ENCODE measurements around the gene GRIK3. TPM values are rescaled to one million over a fixed set of nuclear protein-coding genes. Genes with fewer than 3 reads are reported as not detected.
"Not testable (repeated sequence)": the region's sequence is repeated elsewhere in the genome, so short reads cannot be mapped to it uniquely, and the experiment has no call there.

GRIK3 gene
- total RNA-seq, 1 experiment from 2014 or later = not detected

GRCh38 chr1:36919491-36920145 lies 114.7 kb downstream of the GRIK3 start:
- H3K9me3 ChIP-seq (ENCODE audit: low read length) = no peaks in the 10 kb centered on the region
- H3K9me2 ChIP-seq (replicated peaks; ENCODE audit: insufficient read depth, low read length) = no peaks in the 10 kb centered on the region
- H3K27me3 ChIP-seq (ENCODE audit: low read length) = no peaks in the 10 kb centered on the region
- no peak for DNase-seq
- no peaks in the 10 kb centered on the region for H3K79me2 ChIP-seq (ENCODE audit: low read length)
- no peak overlapping the region for H3K9ac ChIP-seq (ENCODE audit: low read length)
- H2AFZ ChIP-seq (ENCODE audit: low read length) = no peak overlapping the region
- no peak overlapping the region for H3K4me3 ChIP-seq (ENCODE audit: low read length)
- H3K36me3 ChIP-seq (ENCODE audit: insufficient read depth, low read length) = no peaks in the 10 kb centered on the region
- H3K27ac ChIP-seq (ENCODE audit: low read length) = no peak overlapping the region
- H3K4me2 ChIP-seq (ENCODE audit: low read depth, low read length, poor library complexity, severe bottlenecking) = no peak overlapping the region
- H4K20me1 ChIP-seq (ENCODE audit: insufficient read depth, low read depth, low read length) = 0 out of 2 replicates have a peak, but pooled peaks cover 3% of the 10 kb centered on the region
- H3K4me1 ChIP-seq (ENCODE audit: low read length) = peaks cover 12% of the 10 kb centered on the region

- Histone ChIP-seq H3K4me1 (ENCODE audit: low read length) (peaks cover 12% of the 10 kb centered on the region), H3K9ac (ENCODE audit: low read length) (no peak overlapping the region), H3K27ac (ENCODE audit: low read length) (no peak overlapping the region), H3K36me3 (ENCODE audit: insufficient read depth, low read length) (no peaks in the 10 kb centered on the region), H3K4me2 (ENCODE audit: low read depth, low read length, poor library complexity, severe bottlenecking) (no peak overlapping the region), H3K4me3 (ENCODE audit: low read length) (no peak overlapping the region), H3K79me2 (ENCODE audit: low read length) (no peaks in the 10 kb centered on the region), H3K9me2 (replicated peaks; ENCODE audit: insufficient read depth, low read length) (no peaks in the 10 kb centered on the region), H4K20me1 (ENCODE audit: insufficient read depth, low read depth, low read length) (no peaks in the 10 kb centered on the region), H3K9me3 (ENCODE audit: low read length) (no peaks in the 10 kb centered on the region), H3K27me3 (ENCODE audit: low read length) (no peaks in the 10 kb centered on the region), H2AFZ (ENCODE audit: low read length) (no peak overlapping the region)
- DNase-seq = no peak
These were observed 115.7 kb downstream of the GRIK3 start for GRCh38 chr1:36918604-36919003.

DNA sequence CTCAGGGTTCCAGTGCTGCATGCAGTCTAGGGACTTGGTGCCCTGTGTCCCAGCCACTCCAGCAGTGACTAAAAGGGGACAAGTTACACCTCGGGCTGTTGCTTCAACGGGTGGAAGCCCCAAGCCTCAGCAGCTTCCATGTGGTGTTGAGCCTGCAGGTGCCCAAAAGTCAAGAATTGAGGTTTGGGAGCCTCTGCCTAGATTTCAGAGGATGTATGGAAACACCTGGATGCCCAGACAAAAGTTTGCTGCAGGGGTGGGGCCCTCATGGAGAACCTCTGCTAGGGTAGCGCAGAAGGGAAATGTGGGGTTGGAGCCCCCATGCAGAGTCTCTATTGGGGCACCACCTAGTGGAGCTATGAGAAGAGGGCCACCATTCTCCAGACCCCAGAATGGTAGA lies 117.8 kb downstream of the GRIK3 start:
- not testable (repeated sequence) for H3K36me3 ChIP-seq (ENCODE audit: insufficient read depth, low read length); H3K9me3 ChIP-seq (ENCODE audit: low read length); H3K27me3 ChIP-seq (ENCODE audit: low read length); H3K79me2 ChIP-seq (ENCODE audit: low read length); H3K4me2 ChIP-seq (ENCODE audit: low read depth, low read length, poor library complexity, severe bottlenecking); H4K20me1 ChIP-seq (ENCODE audit: insufficient read depth, low read depth, low read length); H3K27ac ChIP-seq (ENCODE audit: low read length); H3K4me3 ChIP-seq (ENCODE audit: low read length); DNase-seq; H3K9ac ChIP-seq (ENCODE audit: low read length); H2AFZ ChIP-seq (ENCODE audit: low read length); H3K9me2 ChIP-seq (replicated peaks; ENCODE audit: insufficient read depth, low read length)
- H3K4me1 ChIP-seq (ENCODE audit: low read length) = peaks cover 12% of the 10 kb centered on the region

DNA sequence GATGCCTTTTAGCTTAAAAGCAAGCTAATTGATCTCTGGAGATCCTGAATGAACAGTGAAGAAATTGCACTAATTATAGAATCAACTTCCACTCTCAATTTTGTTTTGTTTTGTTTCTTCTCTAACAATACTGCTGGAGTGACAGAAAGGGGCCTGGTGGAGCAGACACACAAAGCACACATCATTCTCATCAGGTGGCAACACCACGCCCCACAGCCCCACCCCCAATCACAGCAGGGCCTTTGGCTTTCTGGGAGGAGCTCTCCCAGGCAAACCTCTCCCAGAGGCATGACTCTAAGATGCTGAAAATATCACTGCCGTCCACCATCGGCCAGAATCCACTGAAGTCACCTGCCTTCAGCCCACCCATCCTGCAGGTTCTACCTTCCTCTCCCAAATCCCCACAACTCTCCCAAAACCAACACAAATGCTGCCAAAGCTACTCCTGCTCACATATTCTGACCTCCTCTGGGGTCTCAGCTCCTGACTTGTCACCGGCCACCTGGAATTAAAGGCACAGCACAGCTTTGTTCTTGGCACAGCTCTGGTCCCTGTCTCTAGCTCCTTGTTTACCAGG lies 120.7 kb downstream of the GRIK3 start:
- Histone ChIP-seq H3K36me3 (ENCODE audit: insufficient read depth, low read length) (no peaks in the 10 kb centered on the region), H2AFZ (ENCODE audit: low read length) (no peak overlapping the region), H3K4me3 (ENCODE audit: low read length) (no peak overlapping the region), H3K27me3 (ENCODE audit: low read length) (no peaks in the 10 kb centered on the region), H3K9ac (ENCODE audit: low read length) (no peak overlapping the region), H3K27ac (ENCODE audit: low read length) (no peak overlapping the region), H3K9me3 (ENCODE audit: low read length) (no peaks in the 10 kb centered on the region), H3K4me1 (ENCODE audit: low read length) (peaks cover 12% of the 10 kb centered on the region), H3K9me2 (replicated peaks; ENCODE audit: insufficient read depth, low read length) (no peaks in the 10 kb centered on the region), H3K79me2 (ENCODE audit: low read length) (no peaks in the 10 kb centered on the region), H4K20me1 (ENCODE audit: insufficient read depth, low read depth, low read length) (no peaks in the 10 kb centered on the region), H3K4me2 (ENCODE audit: low read depth, low read length, poor library complexity, severe bottlenecking) (no peak overlapping the region)
- DNase-seq = no peak

DNA sequence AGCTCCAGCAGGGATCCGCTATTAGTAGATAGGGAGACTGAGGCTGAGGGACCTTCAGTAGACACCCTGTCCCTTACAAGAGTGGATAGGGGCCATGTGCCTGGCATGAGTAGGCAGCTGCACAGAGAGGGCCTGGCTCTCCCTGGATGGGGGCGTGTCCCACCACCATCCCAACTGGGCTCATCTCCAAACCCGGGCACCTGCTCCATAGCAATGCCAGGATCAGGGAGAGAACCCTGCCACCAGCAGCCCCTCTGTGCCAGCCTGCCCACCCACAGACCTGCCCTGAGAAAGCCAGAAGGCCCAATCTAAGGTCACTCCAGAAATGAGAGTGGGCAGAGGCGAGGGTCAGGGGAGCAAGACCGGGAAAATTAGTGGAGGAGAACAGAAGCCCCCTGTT lies 121.3 kb downstream of the GRIK3 start:
- no peak for DNase-seq
- Histone ChIP-seq H3K9me3 (ENCODE audit: low read length) (no peaks in the 10 kb centered on the region), H2AFZ (ENCODE audit: low read length) (no peak overlapping the region), H3K9ac (ENCODE audit: low read length) (no peak overlapping the region), H3K4me1 (ENCODE audit: low read length) (peaks cover 6% of the 10 kb centered on the region), H3K9me2 (replicated peaks; ENCODE audit: insufficient read depth, low read length) (no peaks in the 10 kb centered on the region), H3K4me3 (ENCODE audit: low read length) (no peak overlapping the region), H3K4me2 (ENCODE audit: low read depth, low read length, poor library complexity, severe bottlenecking) (no peak overlapping the region), H3K36me3 (ENCODE audit: insufficient read depth, low read length) (no peaks in the 10 kb centered on the region), H3K79me2 (ENCODE audit: low read length) (no peaks in the 10 kb centered on the region), H3K27ac (ENCODE audit: low read length) (no peak overlapping the region), H3K27me3 (ENCODE audit: low read length) (no peaks in the 10 kb centered on the region), H4K20me1 (ENCODE audit: insufficient read depth, low read depth, low read length) (no peaks in the 10 kb centered on the region)

GRCh38 chr1:36912365-36912865 lies 121.9 kb downstream of the GRIK3 start:
- no peak overlapping the region for H2AFZ ChIP-seq (ENCODE audit: low read length)
- DNase-seq = no peak
- H3K79me2 ChIP-seq (ENCODE audit: low read length) = no peaks in the 10 kb centered on the region

DNA sequence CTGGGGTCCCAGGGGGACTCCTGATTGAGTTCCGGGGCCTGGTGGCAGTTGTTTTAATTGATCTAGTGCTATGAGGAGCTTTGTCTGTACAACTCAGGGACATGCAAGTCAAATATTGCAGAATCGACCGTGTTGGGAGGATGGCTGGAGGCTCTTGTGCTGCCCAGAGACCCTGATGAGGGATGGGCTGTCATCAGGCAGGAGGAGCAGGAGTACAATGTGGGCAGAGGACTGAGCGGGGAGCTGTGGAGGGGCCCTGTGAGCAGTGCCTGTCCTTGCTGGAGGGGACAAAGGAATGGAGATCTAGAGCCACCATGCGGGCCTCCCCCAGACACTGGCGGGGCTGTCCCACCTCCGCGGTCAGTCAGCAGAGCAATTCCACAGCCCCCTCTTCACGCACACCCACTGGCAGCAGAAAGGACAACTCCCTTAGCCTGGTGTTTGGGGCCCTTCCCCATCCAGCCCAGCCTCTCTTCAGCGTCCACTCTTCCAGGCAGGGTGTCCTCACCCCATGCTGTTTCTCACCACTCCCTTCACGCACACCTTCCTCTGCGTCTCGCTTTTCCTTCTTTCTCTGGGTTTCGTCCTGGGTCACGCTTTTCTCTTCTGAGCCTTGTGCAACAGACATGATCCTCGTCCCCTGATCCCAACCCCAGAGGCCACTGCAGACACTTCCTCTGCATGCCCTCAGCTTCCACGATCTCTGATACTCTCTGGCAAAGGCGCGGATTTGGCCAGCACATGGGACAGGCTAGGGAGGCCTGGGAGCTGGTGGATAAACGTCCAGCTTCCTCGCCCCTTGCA lies 122.6 kb downstream of the GRIK3 start:
- Histone ChIP-seq H3K9me2 (replicated peaks; ENCODE audit: insufficient read depth, low read length) (no peaks in the 10 kb centered on the region), H3K79me2 (ENCODE audit: low read length) (no peaks in the 10 kb centered on the region), H2AFZ (ENCODE audit: low read length) (no peak overlapping the region), H4K20me1 (ENCODE audit: insufficient read depth, low read depth, low read length) (no peaks in the 10 kb centered on the region), H3K4me2 (ENCODE audit: low read depth, low read length, poor library complexity, severe bottlenecking) (no peak overlapping the region), H3K4me1 (ENCODE audit: low read length) (no peaks in the 10 kb centered on the region), H3K9me3 (ENCODE audit: low read length) (no peaks in the 10 kb centered on the region), H3K9ac (ENCODE audit: low read length) (no peak overlapping the region), H3K36me3 (ENCODE audit: insufficient read depth, low read length) (no peaks in the 10 kb centered on the region), H3K27ac (ENCODE audit: low read length) (no peak overlapping the region), H3K27me3 (ENCODE audit: low read length) (no peaks in the 10 kb centered on the region), H3K4me3 (ENCODE audit: low read length) (no peak overlapping the region)
- no peak for DNase-seq

More at GRCh38 chr1:36912365-36912865, 121.9 kb downstream of the GRIK3 start:
- Histone ChIP-seq H3K27me3 (ENCODE audit: low read length) (no peaks in the 10 kb centered on the region), H3K27ac (ENCODE audit: low read length) (no peak overlapping the region), H3K4me1 (ENCODE audit: low read length) (peaks cover under 1% of the 10 kb centered on the region; the same call in 1 of the 2 replicates), H3K36me3 (ENCODE audit: insufficient read depth, low read length) (no peaks in the 10 kb centered on the region), H3K9ac (ENCODE audit: low read length) (no peak overlapping the region), H3K4me3 (ENCODE audit: low read length) (no peak overlapping the region), H4K20me1 (ENCODE audit: insufficient read depth, low read depth, low read length) (no peaks in the 10 kb centered on the region), H3K9me2 (replicated peaks; ENCODE audit: insufficient read depth, low read length) (no peaks in the 10 kb centered on the region), H3K9me3 (ENCODE audit: low read length) (no peaks in the 10 kb centered on the region), H3K4me2 (ENCODE audit: low read depth, low read length, poor library complexity, severe bottlenecking) (no peak overlapping the region)

- H3K27ac ChIP-seq (ENCODE audit: low read length) = no peak overlapping the region
- no peak overlapping the region for H2AFZ ChIP-seq (ENCODE audit: low read length)
- H3K4me2 ChIP-seq (ENCODE audit: low read depth, low read length, poor library complexity, severe bottlenecking) = no peak overlapping the region
- no peaks in the 10 kb centered on the region for H3K79me2 ChIP-seq (ENCODE audit: low read length)
- H4K20me1 ChIP-seq (ENCODE audit: insufficient read depth, low read depth, low read length) = no peaks in the 10 kb centered on the region
- H3K4me1 ChIP-seq (ENCODE audit: low read length) = no peaks in the 10 kb centered on the region
- no peak for DNase-seq
- no peaks in the 10 kb centered on the region for H3K9me3 ChIP-seq (ENCODE audit: low read length)
- no peaks in the 10 kb centered on the region for H3K9me2 ChIP-seq (replicated peaks; ENCODE audit: insufficient read depth, low read length)
- no peaks in the 10 kb centered on the region for H3K36me3 ChIP-seq (ENCODE audit: insufficient read depth, low read length)
- H3K9ac ChIP-seq (ENCODE audit: low read length) = no peak overlapping the region
- no peaks in the 10 kb centered on the region for H3K27me3 ChIP-seq (ENCODE audit: low read length)
- no peak overlapping the region for H3K4me3 ChIP-seq (ENCODE audit: low read length)
These were observed 123.3 kb downstream of the GRIK3 start for GRCh38 chr1:36910886-36911540.
